ENCODE results near the gene TTR.

Gene TTR

GRCh38 chr18:31618801-31619200 is 27.1 kb downstream of the TTR start:
- DNase-seq: no peak

GRCh38 chr18:31619291-31619690 is 27.6 kb downstream of the TTR start:
- DNase-seq: no peak

GRCh38 chr18:31624892-31625640 is 33.4 kb downstream of the TTR start:
- DNase-seq: no peak

GRCh38 chr18:31626409-31626808 is 34.7 kb downstream of the TTR start:
- DNase-seq: no peak

GRCh38 chr18:31630549-31630948 is 38.9 kb downstream of the TTR start:
- no peak for DNase-seq

- DNase-seq: no peak
Observed at GRCh38 chr18:31631526-31631925, 39.8 kb downstream of the TTR start.

- no peak for DNase-seq
Observed at GRCh38 chr18:31632356-31632755, 40.7 kb downstream of the TTR start.

- DNase-seq: no peak
Observed at GRCh38 chr18:31633392-31634330, 42.0 kb downstream of the TTR start.

- no peak for DNase-seq
Observed at GRCh38 chr18:31634331-31634713, 42.6 kb downstream of the TTR start.

GRCh38 chr18:31636387-31636786 is 44.7 kb downstream of the TTR start:
- DNase-seq: no peak

GRCh38 chr18:31637445-31637844 is 45.8 kb downstream of the TTR start:
- no peak for DNase-seq

GRCh38 chr18:31643003-31643402 is 51.3 kb downstream of the TTR start:
- DNase-seq: no peak

- no peak for DNase-seq
Observed at GRCh38 chr18:31645411-31645810, 53.7 kb downstream of the TTR start.

- DNase-seq: no peak
Observed at GRCh38 chr18:31646332-31647126, 54.9 kb downstream of the TTR start.

- no peak for DNase-seq
Observed at GRCh38 chr18:31647127-31647753, 55.6 kb downstream of the TTR start.
